SU-DHL-6 (cell line): ENCODE results near the gene SCN2B.

Experiments
- H2AFZ ChIP-seq: fragments of 200-600 bp; sonication (generic); 2 replicates; pipeline ENCODE4 v1.6.1; 2014; ENCODE audit warnings: low read depth, mild to moderate bottlenecking, moderate library complexity, mixed read lengths, antibody characterized with exemption, low read length; ENCODE audit not compliant: severe bottlenecking
- H3F3A ChIP-seq: fragments of 200-600 bp; shearing (Covaris generic); 2 replicates; pipeline ENCODE4 v1.6.0; 2016; ENCODE audit warnings: antibody characterized with exemption, mild to moderate bottlenecking; ENCODE audit not compliant: insufficient read depth
- H3K27ac ChIP-seq: fragments of 200-600 bp; sonication (generic); 2 replicates; pipeline ENCODE4 v1.5.1; 2016; ENCODE audit warnings: low read depth, mild to moderate bottlenecking, low read length, moderate library complexity, mixed read lengths
- H3K27me3 ChIP-seq: fragments of 200-600 bp; sonication (generic), shearing (Covaris generic); 2 replicates; pipeline ENCODE4 v1.6.0; 2014; ENCODE audit warnings: mild to moderate bottlenecking, low read length
- H3K36me3 ChIP-seq: fragments of 200-600 bp; sonication (generic); 2 replicates; pipeline ENCODE4 v1.6.1; 2014; ENCODE audit warnings: mild to moderate bottlenecking, low read length, mixed read lengths
- H3K4me2 ChIP-seq: fragments of 300-600, 200-600 bp; shearing (Covaris generic), sonication (generic); 2 replicates; pipeline ENCODE4 v1.6.0; 2014; ENCODE audit warnings: low read length, low read depth, mild to moderate bottlenecking; ENCODE audit not compliant: poor library complexity, severe bottlenecking
- H3K4me3 ChIP-seq: fragments of 200-600 bp; sonication (generic); 2 replicates; pipeline ENCODE4 v1.5.1; 2014; ENCODE audit warnings: antibody characterized with exemption, low read length, mild to moderate bottlenecking, mixed read lengths; ENCODE audit not compliant: insufficient read depth, poor library complexity, severe bottlenecking
- H3K79me2 ChIP-seq: fragments of 200-600 bp; sonication (generic); 2 replicates; pipeline ENCODE4 v1.6.1; 2014; ENCODE audit warnings: mild to moderate bottlenecking, low read length, moderate library complexity; ENCODE audit not compliant: insufficient read depth
- H3K9ac ChIP-seq: fragments of 200-600 bp; sonication (generic); 2 replicates; pipeline ENCODE4 v1.7.0; 2014; ENCODE audit warnings: mild to moderate bottlenecking, low read length
- H3K9me2 ChIP-seq: fragments of 200-600 bp; sonication (generic); replicated peaks from 2 replicates; pipeline ENCODE4 v1.6.1; 2014; ENCODE audit warnings: low read length; ENCODE audit not compliant: insufficient read depth
- H3K9me3 ChIP-seq: fragments of 200-600 bp; sonication (generic); 2 replicates; pipeline ENCODE4 v1.6.1; 2014; ENCODE audit warnings: low read length, mixed read lengths; ENCODE audit not compliant: insufficient read depth
- H4K20me1 ChIP-seq: fragments of 200-600 bp; sonication (generic); 2 replicates; pipeline ENCODE4 v1.6.1; 2014; ENCODE audit warnings: low read depth, mild to moderate bottlenecking, antibody characterized with exemption, low read length, moderate library complexity, mixed read lengths
- CTCF ChIP-seq: fragments of 200-600 bp; sonication (generic); IDR thresholded peaks from one replicate; pipeline ENCODE4 v1.5.1; 2017; ENCODE audit warnings: antibody characterized with exemption, mild to moderate bottlenecking, low read length, moderate library complexity; ENCODE audit not compliant: insufficient read depth, poor library complexity, severe bottlenecking
- EZH2phosphoT487 ChIP-seq: fragments of 200-600 bp; sonication (generic), shearing (Covaris generic); conservative IDR thresholded peaks from 2 replicates; pipeline ENCODE4 v1.6.1; 2018; ENCODE audit warnings: mild to moderate bottlenecking, antibody characterized with exemption, low read length, moderate library complexity, mixed read lengths

SCN2B gene

GRCh38 chr11:118175031-118175992, 1.1 kb downstream of the SCN2B start:
- no peaks in the 10 kb centered on the region for H3K36me3 ChIP-seq
- no peaks in the 10 kb centered on the region for H3F3A ChIP-seq
- H3K79me2 ChIP-seq, result no peaks in the 10 kb centered on the region
- TF ChIP-seq CTCF (no peak), EZH2phosphoT487 (no peak)
- H3K9me3 ChIP-seq, result no peaks in the 10 kb centered on the region
- no peaks in the 10 kb centered on the region for H3K9me2 ChIP-seq
- no peak overlapping the region for H3K27ac ChIP-seq
- H4K20me1 ChIP-seq, result no peaks in the 10 kb centered on the region
- no peaks in the 10 kb centered on the region for H3K27me3 ChIP-seq
- no peak overlapping the region for H2AFZ ChIP-seq
- H3K4me3 ChIP-seq, result no peak overlapping the region
- no peak overlapping the region for H3K4me2 ChIP-seq
- H3K9ac ChIP-seq, result no peak overlapping the region

GRCh38 chr11:118174006-118174567, 2.4 kb downstream of the SCN2B start:
- Histone ChIP-seq H3K79me2 (no peaks in the 10 kb centered on the region), H3K27me3 (no peaks in the 10 kb centered on the region), H3F3A (no peaks in the 10 kb centered on the region), H3K27ac (no peak overlapping the region), H4K20me1 (no peaks in the 10 kb centered on the region), H3K9me2 (no peaks in the 10 kb centered on the region), H2AFZ (no peak overlapping the region), H3K36me3 (no peaks in the 10 kb centered on the region), H3K4me3 (no peak overlapping the region), H3K9ac (no peak overlapping the region), H3K4me2 (no peak overlapping the region), H3K9me3 (no peaks in the 10 kb centered on the region)
- TF ChIP-seq EZH2phosphoT487 (no peak), CTCF (no peak)

- H3K9me3 ChIP-seq, result no peaks in the 10 kb centered on the region
- H2AFZ ChIP-seq, result no peak overlapping the region
- no peaks in the 10 kb centered on the region for H3K79me2 ChIP-seq
- no peaks in the 10 kb centered on the region for H3F3A ChIP-seq
- H3K9me2 ChIP-seq, result no peaks in the 10 kb centered on the region
- no peak for TF ChIP-seq CTCF
- no peak overlapping the region for H3K27ac ChIP-seq
- H3K4me3 ChIP-seq, result no peak overlapping the region
- no peak overlapping the region for H3K4me2 ChIP-seq
- no peaks in the 10 kb centered on the region for H4K20me1 ChIP-seq
- no peaks in the 10 kb centered on the region for H3K27me3 ChIP-seq
- H3K36me3 ChIP-seq, result no peaks in the 10 kb centered on the region
- no peak overlapping the region for H3K9ac ChIP-seq
These were observed 4.1 kb downstream of the SCN2B start for GRCh38 chr11:118172356-118172755.
